Trophoblast cell (in vitro differentiated cells and primary cell): ENCODE measurements around the gene EEF1AKMT2.
"Not testable (repeated sequence)": the region's sequence is repeated elsewhere in the genome, so short reads cannot be mapped to it uniquely, and the experiment has no call there.

Experiments used
- DNase-seq, 2 donors: peaks; one replicate each; pipeline ENCODE4 v3.0.0-alpha.2; 2016
- H2AFZ ChIP-seq: 2 replicates; pipeline ENCODE4 v1.6.1; 2013; ENCODE audit warnings: low read length, moderate library complexity, mild to moderate bottlenecking; ENCODE audit not compliant: insufficient read depth, poor library complexity
- H2AK5ac ChIP-seq: 2 replicates; pipeline ENCODE4 v1.6.1; 2013; ENCODE audit warnings: mild to moderate bottlenecking, low read length
- H2BK120ac ChIP-seq: 2 replicates; pipeline ENCODE4 v1.6.1; 2013; ENCODE audit warnings: low read length, mild to moderate bottlenecking, moderate library complexity; ENCODE audit not compliant: insufficient read depth, poor library complexity
- H2BK12ac ChIP-seq: 2 replicates; pipeline ENCODE4 v1.6.1; 2013; ENCODE audit warnings: mild to moderate bottlenecking, low read length, moderate library complexity
- H2BK5ac ChIP-seq: 2 replicates; pipeline ENCODE4 v1.6.1; 2013; ENCODE audit warnings: low read length, low read depth, moderate library complexity, mild to moderate bottlenecking; ENCODE audit not compliant: poor library complexity
- H3K14ac ChIP-seq: 2 replicates; pipeline ENCODE4 v1.6.1; 2013; ENCODE audit warnings: mild to moderate bottlenecking, low read length
- H3K18ac ChIP-seq: 2 replicates; pipeline ENCODE4 v1.6.1; 2013; ENCODE audit warnings: mild to moderate bottlenecking, low read length
- H3K23ac ChIP-seq: 2 replicates; pipeline ENCODE4 v1.6.1; 2013; ENCODE audit warnings: low read length
- H3K27ac ChIP-seq: 2 replicates; pipeline ENCODE4 v1.5.1; 2013; ENCODE audit warnings: low read depth, mild to moderate bottlenecking, inconsistent platforms, low read length, moderate library complexity
- H3K27me3 ChIP-seq: 2 replicates; pipeline ENCODE4 v1.6.1; 2013; ENCODE audit warnings: inconsistent platforms, mild to moderate bottlenecking, low read length, moderate library complexity; ENCODE audit not compliant: insufficient read depth
- H3K36me3 ChIP-seq, 2 experiments: 1 replicate in 1 of 2; 2 replicates in 1 of 2; pipeline ENCODE4 v1.6.1; 2013; ENCODE audit warnings: low read length in 2 of 2, mild to moderate bottlenecking in 2 of 2, moderate library complexity in 1 of 2; ENCODE audit not compliant: insufficient read depth in 2 of 2, control insufficient read depth in 1 of 2
- H3K4ac ChIP-seq: 2 replicates; pipeline ENCODE4 v1.6.1; 2013; ENCODE audit warnings: low read depth, mild to moderate bottlenecking, low read length, moderate library complexity
- H3K4me1 ChIP-seq, 2 experiments: 1 replicate in 1 of 2; 2 replicates in 1 of 2; pipeline ENCODE4 v1.6.1; 2013; ENCODE audit warnings: low read length in 2 of 2, mild to moderate bottlenecking in 2 of 2, moderate library complexity in 1 of 2; ENCODE audit not compliant: insufficient read depth in 2 of 2, control insufficient read depth in 1 of 2
- H3K4me2 ChIP-seq: 2 replicates; pipeline ENCODE4 v1.6.1; 2013; ENCODE audit warnings: inconsistent platforms, mild to moderate bottlenecking, low read length, moderate library complexity
- H3K4me3 ChIP-seq: 2 replicates; pipeline ENCODE4 v1.5.1; 2013; ENCODE audit warnings: mild to moderate bottlenecking, low read depth, low read length, inconsistent platforms
- H3K79me1 ChIP-seq: one replicate; pipeline ENCODE4 v1.6.1; 2013; ENCODE audit warnings: low read length
- H3K79me2 ChIP-seq: 2 replicates; pipeline ENCODE4 v1.6.1; 2013; ENCODE audit warnings: low read length, mild to moderate bottlenecking; ENCODE audit not compliant: control insufficient read depth, insufficient read depth, poor library complexity
- H3K9ac ChIP-seq: 2 replicates; pipeline ENCODE4 v1.6.1; 2013; ENCODE audit warnings: mild to moderate bottlenecking, low read length
- H3K9me3 ChIP-seq: 2 replicates; pipeline ENCODE4 v1.6.1; 2013; ENCODE audit warnings: low read depth, mild to moderate bottlenecking, control low read depth, inconsistent platforms, low read length; ENCODE audit not compliant: insufficient read depth
- H4K12ac ChIP-seq: 2 replicates; pipeline ENCODE4 v1.6.1; 2013; ENCODE audit warnings: low read depth, mild to moderate bottlenecking, low read length, moderate library complexity
- H4K8ac ChIP-seq: 2 replicates; pipeline ENCODE4 v1.6.1; 2013; ENCODE audit warnings: low read depth, mild to moderate bottlenecking, low read length, moderate library complexity
- H4K91ac ChIP-seq: one replicate; pipeline ENCODE4 v1.6.1; 2013; ENCODE audit warnings: low read depth, mild to moderate bottlenecking, low read length, moderate library complexity
- whole genome bisulfite sequencing: extraction: QIAGEN DNeasy Blood & Tissue Kit; methylation state at CpG from one replicate; pipeline ENCODE4 v1.1.7; 2013; ENCODE audit warnings: missing lambda C conversion rate; ENCODE audit not compliant: insufficient read length, insufficient coverage; ENCODE audit errors: extremely low coverage; 5-methylcytosine and 5-hydroxymethylcytosine counted together

The EEF1AKMT2 gene

DNA sequence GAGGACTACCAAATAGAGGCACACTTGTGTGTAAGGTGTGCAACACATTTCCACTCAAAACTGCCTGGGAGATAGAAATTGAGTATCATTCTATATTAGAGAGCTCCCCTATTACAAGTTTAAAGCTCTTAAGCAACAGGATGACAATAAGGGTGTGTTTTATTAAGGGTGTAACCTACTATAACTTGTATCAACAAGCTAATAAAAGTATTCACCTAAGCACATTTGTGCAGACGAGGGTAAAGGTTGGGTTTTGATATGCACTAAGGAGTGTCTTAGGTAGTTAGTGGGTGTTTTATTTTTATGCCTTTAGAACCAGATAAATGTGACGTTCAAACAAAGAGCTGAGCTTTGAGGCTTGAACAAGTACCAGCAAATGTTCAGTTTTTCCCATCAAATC lies 44.7 kb downstream of the EEF1AKMT2 start:
- H3K18ac ChIP-seq: no peak overlapping the region

DNA sequence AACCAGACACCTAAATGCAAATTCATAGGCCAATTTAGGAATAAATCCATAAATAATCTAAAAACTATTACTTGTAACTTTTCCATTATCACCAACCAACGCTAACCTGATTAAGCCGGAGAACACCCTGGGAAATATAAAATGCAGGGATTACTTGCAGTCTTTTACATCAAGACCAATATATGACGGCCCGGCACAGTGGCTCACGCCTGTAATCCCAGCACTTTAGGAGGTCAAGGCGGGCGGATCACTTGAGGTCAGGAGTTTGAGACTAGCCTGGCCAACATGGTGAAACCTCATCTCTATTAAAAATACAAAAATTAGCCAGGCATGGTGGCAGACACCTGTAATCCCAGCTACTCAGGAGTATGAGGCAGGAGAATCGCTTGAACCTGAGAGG lies 45.2 kb downstream of the EEF1AKMT2 start:
- not testable (repeated sequence) for H2BK120ac ChIP-seq, H3K27me3 ChIP-seq, H3K4me2 ChIP-seq, H3K79me1 ChIP-seq, H4K12ac ChIP-seq, DNase-seq, H4K91ac ChIP-seq, H3K27ac ChIP-seq, H4K8ac ChIP-seq, H2AFZ ChIP-seq, H3K4ac ChIP-seq, H3K18ac ChIP-seq, H3K9ac ChIP-seq, H3K23ac ChIP-seq, H3K4me3 ChIP-seq, H3K79me2 ChIP-seq, H2AK5ac ChIP-seq, H3K14ac ChIP-seq, H3K36me3 ChIP-seq, H3K4me1 ChIP-seq, H2BK12ac ChIP-seq, H2BK5ac ChIP-seq, H3K9me3 ChIP-seq
- 100% methylated on average over 1 of the region's 8 CpGs for WGBS

More for the DNA sequence above, 44.7 kb downstream of the EEF1AKMT2 start:
- no CpG with 5 or more reads among the region's 2 CpGs for whole genome bisulfite sequencing
- Histone ChIP-seq H4K91ac (no peak overlapping the region), H3K9me3 (no peaks in the 10 kb centered on the region), H2BK120ac (no peak overlapping the region), H2BK12ac (no peak overlapping the region), H3K27ac (no peak overlapping the region), H3K4me3 (no peak overlapping the region), H3K14ac (no peak overlapping the region), H4K8ac (no peak overlapping the region), H3K9ac (no peak overlapping the region), H2AK5ac (no peak overlapping the region), H3K4ac (no peak overlapping the region), H3K27me3 (no peaks in the 10 kb centered on the region), H3K23ac (no peak overlapping the region), H3K36me3 (peaks cover 0 to 2% of the 10 kb centered on the region in 2 experiments), H2AFZ (no peak overlapping the region), H3K4me1 (peaks cover 5 to 6% of the 10 kb centered on the region in 2 experiments), H2BK5ac (no peak overlapping the region), H4K12ac (no peak overlapping the region), H3K79me1 (peaks cover 7% of the 10 kb centered on the region), H3K79me2 (peaks cover 4% of the 10 kb centered on the region), H3K4me2 (no peak overlapping the region)
- no peak for DNase-seq

DNA sequence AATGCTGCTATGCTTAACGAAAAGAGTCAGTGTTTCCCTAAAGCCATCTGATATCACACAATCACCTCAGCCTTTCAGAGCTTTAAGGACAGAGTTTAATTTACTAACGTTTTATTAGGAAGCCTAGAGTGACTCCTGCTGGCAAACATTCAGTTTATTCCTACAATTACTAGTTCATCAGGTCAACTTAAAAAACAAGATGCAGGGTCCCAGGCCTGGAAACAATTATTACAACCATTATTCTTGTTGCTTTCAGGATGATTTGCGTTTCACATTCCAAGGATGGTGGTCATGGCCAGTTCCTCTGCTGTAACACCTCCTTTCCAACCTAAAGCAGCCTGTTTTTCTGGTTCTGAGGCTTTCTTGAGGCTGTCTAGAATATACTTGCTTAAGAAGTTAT lies 46.0 kb downstream of the EEF1AKMT2 start:
- peak; percentile 94 to 99 for DNase-seq
- Histone ChIP-seq H4K12ac (no peak overlapping the region), H3K23ac (no peak overlapping the region)

DNA sequence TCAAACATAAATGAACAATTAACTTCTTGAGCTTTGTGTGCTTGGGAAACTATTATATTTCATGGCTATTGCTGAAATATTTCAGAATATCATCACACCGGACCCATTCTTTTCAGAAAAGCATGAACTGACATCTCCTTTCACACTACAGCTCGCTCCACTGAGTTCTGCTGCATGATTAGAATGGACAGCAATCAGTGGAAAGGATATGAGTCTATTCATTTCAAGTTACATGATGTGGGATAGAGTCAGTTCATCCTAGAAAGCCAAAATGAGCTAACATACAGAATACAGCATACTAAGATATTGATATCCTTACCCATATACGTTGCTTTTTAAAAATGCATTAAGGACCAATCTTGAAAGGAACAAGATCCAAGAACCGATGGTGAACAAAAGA lies 46.4 kb downstream of the EEF1AKMT2 start:
- H2BK5ac ChIP-seq: no peak overlapping the region
- no CpG with 5 or more reads among the region's 4 CpGs for WGBS
- no peaks in the 10 kb centered on the region for H3K27me3 ChIP-seq
- peaks cover 7% of the 10 kb centered on the region for H3K79me1 ChIP-seq
- no peak overlapping the region for H3K27ac ChIP-seq
- no peak overlapping the region for H2BK12ac ChIP-seq
- DNase-seq: no peak
- H2BK120ac ChIP-seq: no peak overlapping the region
- H3K9me3 ChIP-seq: no peaks in the 10 kb centered on the region
- no peak overlapping the region for H3K14ac ChIP-seq
- H3K23ac ChIP-seq: no peak overlapping the region
- no peak overlapping the region for H3K4me3 ChIP-seq
- no peak overlapping the region for H3K18ac ChIP-seq
- no peak overlapping the region for H3K4ac ChIP-seq
- no peak overlapping the region for H3K4me2 ChIP-seq
- no peak overlapping the region for H2AK5ac ChIP-seq
- H4K91ac ChIP-seq: no peak overlapping the region
- H3K79me2 ChIP-seq: peaks cover 4% of the 10 kb centered on the region
- H3K9ac ChIP-seq: no peak overlapping the region
- no peak overlapping the region for H2AFZ ChIP-seq
- peaks cover 8 to 10% of the 10 kb centered on the region in 2 experiments for H3K4me1 ChIP-seq
- peaks cover 0 to 2% of the 10 kb centered on the region in 2 experiments for H3K36me3 ChIP-seq
- H4K8ac ChIP-seq: no peak overlapping the region
- no peak overlapping the region for H4K12ac ChIP-seq

More for the DNA sequence above, 46.0 kb downstream of the EEF1AKMT2 start:
- Histone ChIP-seq H3K27me3 (no peaks in the 10 kb centered on the region), H2AK5ac (no peak overlapping the region), H3K4me3 (no peak overlapping the region), H3K18ac (no peak overlapping the region), H3K9me3 (no peaks in the 10 kb centered on the region), H3K14ac (no peak overlapping the region), H3K9ac (no peak overlapping the region), H2AFZ (no peak overlapping the region), H3K27ac (no peak overlapping the region), H4K91ac (no peak overlapping the region), H3K36me3 (peaks cover 0 to 2% of the 10 kb centered on the region in 2 experiments), H3K4me2 (no peak overlapping the region), H3K79me1 (peaks cover 7% of the 10 kb centered on the region), H2BK5ac (no peak overlapping the region), H2BK120ac (no peak overlapping the region), H3K4me1 (peaks cover 6% of the 10 kb centered on the region in 2 experiments), H3K79me2 (peaks cover 4% of the 10 kb centered on the region), H3K4ac (no peak overlapping the region), H4K8ac (no peak overlapping the region), H2BK12ac (no peak overlapping the region)
- no CpG with 5 or more reads among the region's 3 CpGs for WGBS
